CD4-positive, alpha-beta T cell treated with Interleukin-1 beta for 1 hour (primary cell): ENCODE data around the gene ACKR2.

Experiments used
- DNase-seq, 2 donors: peaks; one replicate each; pipeline ENCODE4 v3.0.0-alpha.2; 2020 to 2022

Gene ACKR2, protein sequence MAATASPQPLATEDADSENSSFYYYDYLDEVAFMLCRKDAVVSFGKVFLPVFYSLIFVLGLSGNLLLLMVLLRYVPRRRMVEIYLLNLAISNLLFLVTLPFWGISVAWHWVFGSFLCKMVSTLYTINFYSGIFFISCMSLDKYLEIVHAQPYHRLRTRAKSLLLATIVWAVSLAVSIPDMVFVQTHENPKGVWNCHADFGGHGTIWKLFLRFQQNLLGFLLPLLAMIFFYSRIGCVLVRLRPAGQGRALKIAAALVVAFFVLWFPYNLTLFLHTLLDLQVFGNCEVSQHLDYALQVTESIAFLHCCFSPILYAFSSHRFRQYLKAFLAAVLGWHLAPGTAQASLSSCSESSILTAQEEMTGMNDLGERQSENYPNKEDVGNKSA

DNA sequence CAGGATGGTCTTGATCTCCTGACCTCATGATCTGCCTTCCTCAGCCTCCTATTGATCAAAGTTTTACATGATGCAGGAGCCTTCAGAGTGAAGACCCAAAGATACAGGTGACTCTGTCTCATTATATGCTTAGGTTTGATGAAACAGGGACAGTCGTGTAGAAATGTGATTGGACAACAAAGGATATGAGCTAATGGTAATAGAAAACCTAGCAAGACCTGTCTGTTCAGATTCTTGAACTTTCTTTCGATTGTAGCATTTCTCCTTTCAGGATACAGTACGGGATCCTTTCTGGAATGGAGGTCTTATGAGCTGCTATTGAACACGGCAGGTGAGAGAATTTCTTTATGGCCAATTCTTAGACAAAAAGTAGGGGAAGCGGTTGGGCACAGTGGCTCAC lies at the start of gene ACKR2:
ACKR2 (plus strand) TSS at position 244 of the 400 bp plus-strand sequence. CDS start 55,058 bp downstream, outside the sequence.
- DNase-seq: no peak

DNA sequence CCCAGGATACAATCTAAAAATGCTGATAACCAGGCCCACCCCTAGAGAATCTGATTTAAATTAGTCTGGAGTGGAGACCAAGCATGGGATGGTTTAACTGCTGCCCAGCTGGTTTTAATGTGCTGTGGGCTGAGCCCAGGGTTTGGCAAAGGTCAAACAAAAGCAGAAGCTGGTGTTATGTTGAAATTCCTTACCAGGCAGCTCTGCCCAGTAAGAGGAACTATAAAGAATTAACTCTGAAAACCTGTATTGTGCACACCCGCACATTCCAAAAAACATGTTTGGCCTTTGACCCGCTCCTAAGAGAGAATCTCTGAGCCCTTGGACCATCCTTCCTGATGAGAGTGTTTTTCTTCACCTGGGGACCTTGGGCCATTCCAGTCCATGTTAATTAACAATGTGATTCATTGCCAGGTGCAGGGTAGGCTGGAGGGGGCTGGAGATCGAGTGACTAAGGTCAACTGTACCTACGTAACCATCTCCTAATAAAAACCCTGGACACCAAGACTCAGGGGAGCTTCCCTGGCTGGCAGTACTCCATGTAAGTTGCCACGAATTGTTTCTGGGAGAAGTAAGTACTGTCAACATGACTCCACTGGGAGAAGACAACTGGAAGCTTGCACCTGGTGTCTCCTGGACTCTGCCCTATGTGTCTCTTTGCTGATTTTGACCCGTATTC lies 47.1 kb upstream of the ACKR2 start:
- peak in 1 of 2 donors; percentile 43 for DNase-seq

DNA sequence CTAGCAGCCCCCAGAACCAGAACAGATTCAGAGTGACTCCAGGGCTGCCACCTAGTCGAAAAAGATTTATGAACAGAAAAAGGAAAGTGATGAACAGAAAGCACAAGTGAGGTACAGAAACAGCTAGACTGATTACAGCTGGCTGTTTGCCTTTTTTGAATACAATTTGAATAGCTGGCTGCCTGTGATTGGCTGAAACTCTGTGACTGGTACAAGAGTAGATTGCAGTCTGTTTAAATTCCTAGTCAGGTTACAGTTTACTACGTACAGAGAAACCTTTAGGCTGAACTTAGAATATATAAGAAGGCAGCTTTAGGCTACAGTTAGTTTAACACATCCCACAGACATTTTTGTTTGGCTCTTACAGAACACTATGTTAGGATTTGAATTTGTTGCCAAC lies 46.2 kb upstream of the ACKR2 start:
- DNase-seq: no peak

DNA sequence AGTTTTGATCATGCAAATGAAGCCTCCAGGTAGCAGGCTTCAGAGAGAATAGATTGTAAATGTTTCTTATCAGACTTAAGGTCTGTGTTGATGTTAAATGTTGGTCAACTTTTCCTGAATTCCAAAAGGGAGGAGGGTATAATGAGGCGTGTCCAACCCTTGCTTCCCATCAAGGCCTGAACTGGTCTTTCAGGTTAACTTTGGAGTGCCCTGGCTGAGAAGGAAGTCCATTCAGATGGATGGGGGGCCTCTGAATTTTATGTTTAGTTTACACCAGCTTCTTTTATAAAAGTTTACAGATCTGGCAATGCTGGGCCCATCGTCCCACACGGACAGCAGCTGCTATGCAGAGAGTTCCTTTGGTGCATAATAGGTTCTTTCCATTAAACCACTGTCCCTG lies 45.1 kb upstream of the ACKR2 start:
- DNase-seq: no peak

DNA sequence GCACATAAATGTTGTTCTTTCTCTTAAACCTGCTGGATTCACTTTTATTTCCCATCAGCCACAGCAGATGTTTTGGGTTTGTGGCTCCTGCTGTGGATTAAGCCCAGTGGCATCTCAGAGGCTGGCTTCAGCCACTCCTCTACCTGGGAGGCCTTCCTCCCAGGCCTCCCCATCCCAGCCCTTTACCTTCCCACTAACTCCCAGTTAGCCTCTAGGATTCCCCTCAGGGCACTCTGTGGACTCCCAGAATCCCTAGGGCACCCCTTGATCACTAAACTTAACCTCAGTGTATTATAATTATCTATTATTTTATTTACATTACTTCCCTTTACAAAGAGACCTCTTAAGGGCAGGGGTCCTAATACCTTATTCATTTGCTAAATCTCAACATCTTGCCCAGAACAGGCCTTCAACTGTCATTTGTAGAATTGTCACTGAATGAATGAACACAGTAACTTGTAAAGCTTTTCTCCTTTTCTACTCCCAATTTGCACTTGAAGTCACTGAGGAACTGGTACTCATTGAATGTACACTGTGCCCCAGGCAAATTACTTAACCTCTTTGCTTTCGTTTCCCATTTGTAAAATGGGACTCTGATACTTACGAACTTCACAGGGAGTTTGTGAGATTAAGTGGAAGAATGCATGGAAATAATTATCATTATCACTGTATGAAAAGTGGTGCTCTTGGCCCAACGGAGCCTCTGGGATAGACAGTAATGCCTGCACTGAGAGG lies 44.5 kb upstream of the ACKR2 start:
- DNase-seq: no peak

DNA sequence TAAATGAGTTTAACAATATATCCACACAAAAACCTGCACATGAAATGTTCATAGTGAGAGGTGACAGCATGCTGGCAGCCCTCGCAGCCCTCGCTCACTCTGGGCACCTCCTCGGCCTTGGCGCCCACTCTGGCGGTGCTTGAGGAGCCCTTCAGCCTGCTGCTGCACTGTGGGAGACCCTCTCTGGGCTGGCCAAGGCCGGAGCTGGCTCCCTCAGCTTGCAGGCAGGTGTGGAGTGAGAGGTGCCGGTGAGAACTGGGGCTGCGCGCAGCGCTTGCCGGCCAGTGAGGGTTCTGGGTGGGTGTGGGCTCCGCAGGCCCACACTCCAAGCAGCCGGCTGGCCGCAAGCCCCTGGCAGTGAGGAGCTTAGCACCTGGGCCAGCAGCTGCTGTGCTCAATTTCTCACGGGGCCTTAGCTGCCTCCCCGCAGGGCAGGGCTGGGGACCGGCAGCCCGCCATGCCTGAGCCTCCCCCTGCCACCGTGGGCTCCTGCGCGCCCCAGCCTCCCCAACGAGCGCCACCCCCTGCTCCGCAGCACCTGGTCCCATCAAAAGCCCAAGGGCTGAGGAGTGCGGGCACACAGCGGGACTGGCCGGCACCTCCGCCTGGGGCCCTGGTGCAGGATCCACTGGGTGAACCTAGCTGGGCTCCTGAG lies 39.6 kb upstream of the ACKR2 start:
- no peak for DNase-seq

DNA sequence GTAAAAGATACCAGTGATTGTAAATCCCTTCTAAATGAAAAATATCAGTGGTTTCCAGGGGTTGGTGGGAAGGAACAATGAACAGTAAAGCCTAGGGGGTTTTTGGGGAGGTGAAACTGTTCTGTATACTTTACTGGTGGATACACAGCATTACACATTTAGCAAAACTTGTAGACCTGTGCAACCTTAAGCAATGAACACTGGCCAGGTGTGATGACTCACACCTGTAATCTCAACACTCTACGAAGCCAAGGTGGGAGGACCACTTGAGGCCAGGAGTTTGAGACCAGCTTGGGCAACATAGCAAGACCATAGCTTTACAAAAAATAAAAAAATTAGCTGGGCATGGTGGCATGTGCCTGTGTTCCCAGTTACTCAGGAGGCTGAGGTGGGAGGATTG lies 38.0 kb upstream of the ACKR2 start:
- no peak for DNase-seq

DNA sequence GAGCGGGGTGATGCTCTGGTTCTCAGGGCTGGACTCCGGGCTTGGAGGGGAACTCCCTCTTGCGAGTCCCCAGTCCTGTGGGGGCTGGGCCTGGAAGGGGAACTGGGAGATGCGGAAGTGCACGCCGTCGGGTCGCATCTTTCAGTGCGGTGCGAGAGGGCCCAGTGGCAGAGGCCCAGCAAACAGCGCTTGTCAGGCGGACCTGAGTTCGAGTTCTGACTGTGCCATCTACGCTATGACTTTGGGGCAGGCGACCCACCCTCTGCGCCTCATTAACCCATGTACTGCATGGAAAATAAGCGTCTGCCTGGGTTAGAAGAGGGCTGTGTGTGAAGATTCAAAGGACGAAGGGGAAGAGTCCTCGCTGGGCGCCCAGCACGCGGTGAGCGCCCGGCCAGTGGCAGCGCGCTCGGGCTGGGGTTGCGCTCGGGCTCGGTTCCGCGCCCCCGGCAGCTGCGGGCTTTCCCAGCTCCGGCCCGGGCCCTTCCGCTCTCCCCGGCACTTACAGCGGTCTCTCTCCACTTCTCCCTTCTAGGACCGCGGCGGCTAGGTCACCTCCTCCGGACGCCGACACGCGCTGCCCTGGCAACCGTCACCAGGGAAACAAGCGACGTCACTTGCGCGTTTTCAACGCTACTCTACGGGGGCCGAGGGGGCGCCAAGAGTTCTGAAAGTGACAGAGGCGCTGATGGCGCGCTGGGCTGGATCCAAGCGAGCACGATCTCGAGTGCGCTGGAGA lies 36.4 kb upstream of the ACKR2 start, which contains the start of gene CCDC13:
CCDC13 (minus strand) TSS at position 584 of the 739 bp plus-strand sequence. CDS start 14,908 bp downstream, outside the sequence.
- peak; percentile 90 to 93 for DNase-seq

DNA sequence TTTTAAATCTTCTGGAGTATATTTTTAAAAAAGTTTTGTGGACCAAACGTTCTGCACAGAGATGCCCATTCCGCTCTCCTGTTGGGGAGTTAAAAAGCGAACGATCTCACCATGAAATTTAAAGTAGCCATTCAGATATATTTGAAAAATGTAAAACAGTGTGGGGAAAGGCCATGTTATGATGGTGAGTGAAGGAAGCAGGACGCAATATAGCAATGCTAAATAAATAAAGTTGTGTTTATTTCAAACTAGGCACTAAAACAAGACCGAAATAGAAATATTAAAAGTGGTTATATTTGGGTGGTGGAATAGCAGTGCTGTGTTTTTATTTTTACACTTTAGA lies 35.9 kb upstream of the ACKR2 start:
- no peak for DNase-seq

DNA sequence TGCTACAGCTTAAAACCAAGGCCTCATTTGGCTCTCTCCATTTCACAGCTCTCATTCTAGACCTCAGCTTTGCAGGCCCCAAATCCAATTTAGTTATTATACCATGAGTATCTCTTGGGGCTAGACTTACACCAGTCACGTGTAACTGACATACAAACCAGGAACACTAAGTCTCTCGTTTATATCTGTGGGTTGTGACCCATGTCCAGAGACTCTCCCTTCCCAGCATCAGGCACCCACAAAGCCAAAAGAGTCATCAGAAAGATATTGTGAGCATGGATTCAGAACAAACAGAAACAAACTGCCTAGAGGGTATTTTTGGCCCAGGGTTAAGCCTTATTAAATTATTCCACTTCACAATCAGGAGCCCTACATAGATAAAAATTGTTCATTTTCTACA lies 30.6 kb upstream of the ACKR2 start:
- DNase-seq: no peak

DNA sequence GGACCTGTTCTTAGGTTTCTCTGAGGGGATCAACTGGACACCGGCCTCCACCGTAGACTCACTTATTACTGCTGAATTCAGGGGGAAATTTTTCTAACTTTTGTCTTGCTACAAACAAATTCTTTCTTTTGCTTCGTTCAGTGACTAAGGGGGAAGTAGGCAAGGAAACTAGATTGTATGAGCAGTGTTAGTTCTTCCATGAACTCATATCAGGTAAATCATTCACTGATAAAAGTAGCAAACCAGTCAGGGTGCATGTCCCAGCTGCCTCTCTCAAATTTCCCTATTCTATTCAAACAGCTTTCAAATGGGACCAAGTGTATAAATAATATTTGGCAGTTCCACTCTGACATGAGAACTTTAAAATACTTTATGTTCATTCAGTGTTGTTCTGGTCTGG lies 28.8 kb upstream of the ACKR2 start:
- no peak for DNase-seq

DNA sequence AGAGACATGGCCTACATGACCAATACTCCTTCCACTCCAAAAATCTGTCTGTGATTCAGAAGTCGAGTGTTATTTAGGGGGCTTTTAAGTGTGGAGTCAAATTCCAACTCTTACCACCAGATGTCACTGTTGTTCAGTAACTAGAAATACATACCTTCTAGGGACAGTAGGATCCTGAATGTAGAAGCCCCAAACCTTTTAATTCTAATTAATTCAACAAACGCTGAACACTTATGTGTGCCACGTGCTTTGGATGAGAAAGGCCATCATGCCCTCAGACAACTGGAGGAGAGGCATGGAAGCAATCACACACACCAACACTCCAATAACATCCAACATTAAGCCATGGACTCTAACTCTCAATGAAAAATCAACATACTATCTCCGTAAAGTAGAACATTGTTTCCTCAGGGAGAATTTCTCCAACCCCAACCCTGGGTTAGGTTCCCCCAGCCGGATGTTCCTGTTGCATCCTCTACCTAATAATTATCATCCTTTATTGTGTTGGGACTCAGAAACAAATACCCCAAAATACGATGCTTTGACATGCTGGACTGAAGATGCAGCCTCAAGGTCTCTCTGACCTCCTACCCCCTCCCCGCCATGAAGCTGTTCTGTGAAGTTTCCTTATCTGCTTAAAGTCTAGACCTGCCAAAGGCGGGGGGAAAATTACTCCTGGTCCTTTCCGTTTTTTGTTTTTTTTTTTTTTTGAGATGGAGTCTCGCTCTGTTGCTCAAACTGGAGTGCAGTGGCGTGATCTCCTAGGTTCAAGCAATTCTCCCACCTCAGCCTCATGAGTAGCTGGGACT lies 28.1 kb upstream of the ACKR2 start:
- DNase-seq: peak; percentile 14 to 75

DNA sequence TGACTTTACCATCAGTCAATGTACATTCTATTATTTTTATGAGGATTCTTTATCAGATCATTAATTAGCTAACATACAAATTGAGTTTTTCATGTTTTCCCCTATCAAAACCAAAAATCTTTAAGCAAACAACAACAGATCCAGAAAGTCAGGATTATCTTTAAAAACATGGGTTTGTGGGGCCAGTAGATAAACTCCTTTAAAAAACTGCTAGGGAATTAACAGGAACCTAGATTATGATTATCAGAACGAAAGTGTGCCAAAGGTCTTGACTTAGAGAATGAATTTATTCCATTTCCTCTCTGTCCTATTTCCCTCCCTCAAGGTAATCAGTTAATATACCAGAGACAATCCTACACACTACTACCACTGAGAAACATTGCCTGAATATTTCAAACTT lies 23.0 kb upstream of the ACKR2 start:
- DNase-seq: no peak

DNA sequence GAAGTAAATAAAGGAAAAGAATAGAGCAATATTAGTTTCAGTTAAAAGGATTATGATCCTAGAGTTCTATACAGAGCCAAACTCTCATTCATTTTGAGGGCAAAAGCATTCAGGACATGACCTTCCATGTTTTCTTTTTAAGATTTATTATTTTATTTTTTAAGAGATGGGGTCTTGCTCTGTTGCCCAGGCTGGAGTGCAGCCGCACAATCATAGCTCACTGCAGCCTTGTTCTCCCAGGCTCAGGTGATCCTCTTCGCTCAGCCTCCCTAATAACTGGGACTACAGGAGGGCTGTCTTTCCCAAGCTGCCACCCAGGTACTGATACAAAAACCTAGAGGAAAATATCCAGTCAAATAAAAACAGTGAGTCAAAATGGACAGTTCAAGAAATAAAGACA lies 22.6 kb upstream of the ACKR2 start:
- no peak for DNase-seq

DNA sequence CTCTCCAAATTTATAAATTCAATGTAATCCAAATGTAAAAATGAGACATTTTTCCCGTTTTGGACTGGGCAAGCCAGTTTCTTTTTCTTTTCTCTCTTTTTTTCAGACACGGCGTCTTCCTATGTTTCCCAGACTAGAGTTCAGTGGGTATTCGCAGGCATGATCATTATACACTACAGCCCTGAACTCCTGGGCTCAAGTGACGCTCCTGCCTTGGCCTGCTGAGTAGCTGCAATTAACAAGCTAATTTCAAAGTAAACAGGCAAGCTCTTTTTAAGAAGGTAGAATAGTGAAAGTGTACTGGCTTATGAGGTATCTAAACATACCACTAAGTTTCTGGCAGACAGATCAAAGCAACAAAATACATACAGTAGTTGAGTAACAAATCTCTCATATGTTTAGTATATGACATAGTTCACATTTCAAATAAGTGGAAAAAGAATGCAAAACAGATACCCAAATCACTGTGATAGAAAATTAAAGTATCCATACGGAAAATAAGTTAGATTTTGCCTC lies 18.5 kb upstream of the ACKR2 start:
- DNase-seq: no peak

DNA sequence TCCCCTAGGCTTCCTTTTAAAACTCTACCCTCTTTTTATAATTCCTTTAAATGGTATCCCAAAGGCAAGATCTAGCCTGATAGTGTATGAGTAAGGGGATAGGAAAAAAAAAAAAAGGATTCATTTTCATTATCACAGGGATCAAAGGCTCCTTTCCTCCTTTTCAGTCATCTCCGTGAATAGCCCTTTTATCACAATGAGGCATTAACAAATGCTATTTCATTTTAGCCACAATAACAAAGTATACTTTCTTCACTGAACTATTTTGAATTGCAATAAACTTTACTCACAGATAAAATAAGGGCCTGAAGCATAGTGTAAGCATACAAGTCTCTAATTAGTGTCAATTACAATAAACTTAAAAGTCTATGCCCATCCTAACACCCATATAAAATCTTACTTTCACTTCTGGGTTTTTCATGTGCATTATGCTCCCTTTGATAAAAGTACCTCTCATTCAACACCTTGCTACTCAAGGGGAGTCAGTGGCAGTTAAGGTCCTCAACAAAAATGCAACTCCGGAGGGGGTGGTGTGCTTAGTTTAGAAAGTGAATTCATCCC lies 13.5 kb upstream of the ACKR2 start:
- DNase-seq: no peak

DNA sequence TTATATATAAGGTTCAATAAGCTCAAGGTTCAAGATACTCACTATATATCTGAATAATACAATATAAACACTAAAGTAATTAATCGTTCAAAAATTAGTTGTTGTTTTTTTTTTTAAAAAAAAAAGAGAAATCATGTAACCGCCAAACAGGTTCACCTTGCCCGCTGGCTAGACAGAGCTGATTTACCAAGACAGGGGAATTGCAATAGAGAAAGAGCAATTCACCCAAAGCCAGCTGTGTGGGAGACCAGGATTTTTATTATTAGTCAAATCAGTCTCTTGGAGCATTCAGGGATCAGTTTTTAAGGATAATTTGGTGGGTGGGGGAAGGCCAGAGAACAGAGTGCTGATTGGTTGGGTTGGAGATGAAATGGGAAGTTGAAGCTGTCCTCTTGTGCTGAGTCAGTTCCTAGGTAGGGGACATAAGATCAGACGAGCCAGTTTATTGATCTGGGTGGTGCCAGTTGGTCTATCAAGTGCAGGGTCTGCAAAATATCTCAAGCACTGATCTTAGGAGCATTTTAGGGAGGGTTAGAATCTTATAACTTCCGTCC lies 12.8 kb upstream of the ACKR2 start:
- DNase-seq: no peak

DNA sequence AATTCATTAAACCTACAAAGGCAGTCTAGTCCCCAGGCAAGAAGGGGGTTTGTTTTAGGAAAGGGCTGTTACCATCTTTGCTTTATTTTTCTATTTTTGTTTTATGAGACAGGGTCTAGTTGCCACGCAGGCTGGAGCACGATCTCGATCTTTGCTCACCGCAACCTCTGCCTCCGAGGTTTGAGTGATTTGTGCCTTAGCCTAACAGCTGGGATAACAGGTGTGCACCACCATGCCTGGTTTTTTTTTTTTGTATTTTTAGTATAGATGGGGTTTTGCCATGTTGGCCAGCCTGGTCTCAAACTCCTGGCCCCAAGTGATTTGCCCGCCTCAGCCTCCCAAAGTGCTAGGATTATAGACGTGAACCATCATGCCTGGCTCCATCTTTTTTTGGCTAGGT lies 9.9 kb upstream of the ACKR2 start:
- no peak for DNase-seq

DNA sequence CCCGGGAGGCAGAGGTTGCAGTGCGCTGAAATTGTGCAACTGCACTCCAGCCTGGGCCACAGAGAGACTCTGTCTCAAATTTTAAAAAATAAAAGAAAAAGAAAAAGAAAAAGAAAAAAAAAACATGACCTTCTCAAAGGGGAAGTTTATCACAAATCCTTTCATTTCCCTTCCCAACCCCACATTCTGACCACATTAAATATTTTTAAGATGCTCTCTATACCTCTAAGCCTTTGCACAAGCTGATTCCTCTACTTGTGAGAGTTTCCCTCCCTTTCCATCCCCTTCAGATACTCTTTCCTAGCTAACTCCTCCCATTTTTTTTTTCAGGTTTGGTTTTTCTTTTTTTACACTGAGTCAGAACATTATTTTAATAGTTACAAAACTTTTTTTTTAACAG lies 9.0 kb upstream of the ACKR2 start:
- no peak for DNase-seq

DNA sequence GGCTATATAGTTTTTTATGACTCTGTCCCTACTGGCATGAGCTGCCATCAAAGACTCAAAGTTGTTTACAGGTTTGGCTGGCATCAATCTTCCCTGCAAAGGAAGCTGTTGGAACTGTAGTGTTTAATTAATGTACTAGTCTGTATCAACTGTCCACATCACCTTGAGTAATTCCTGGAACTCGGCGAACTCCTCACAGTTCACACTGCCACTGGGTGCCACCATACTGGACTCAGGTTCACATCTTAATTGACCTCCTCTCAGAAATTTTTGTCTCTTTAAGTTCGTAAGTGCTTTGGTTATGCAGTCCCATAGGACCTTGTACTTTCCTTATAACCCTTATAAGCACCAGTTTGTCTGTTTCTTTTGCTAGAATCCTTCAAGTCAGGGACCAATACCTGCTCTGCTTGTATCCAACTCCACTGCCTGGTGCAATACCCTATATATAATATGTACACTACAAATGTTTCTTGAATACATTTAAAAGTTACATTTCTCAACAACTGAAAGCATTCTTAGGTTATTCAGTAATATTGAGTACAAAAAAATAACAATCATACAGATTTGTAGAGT lies 8.1 kb upstream of the ACKR2 start:
- DNase-seq: no peak
